B cell (primary cell): ENCODE measurements around the gene TRAPPC8. TPM values are rescaled to one million over a fixed set of nuclear protein-coding genes. Genes with fewer than 3 reads are reported as not detected.
"Not testable (repeated sequence)": the region's sequence is repeated elsewhere in the genome, so short reads cannot be mapped to it uniquely, and the experiment has no call there.

Source experiments
- ATAC-seq: fragments of 200-7000 bp; cut with Tn5 transposase; one replicate; pipeline ENCODE4 v1.10.0; 2021; ENCODE audit warnings: low read depth, mild to moderate bottlenecking, moderate number of reproducible peaks, moderate library complexity
- CTCF ChIA-PET: fragments of 350-600 bp; sonication (Branson Sonifier 250); formaldehyde crosslinking; loops from one replicate; lab custom pipeline; 2021; ENCODE audit warnings: antibody characterized with exemption, inconsistent platforms; lab: Charles Lee
- POLR2A ChIA-PET: fragments of 350-600 bp; sonication (Branson Sonifier 250); formaldehyde crosslinking; loops from one replicate; lab custom pipeline; 2021; ENCODE audit warnings: antibody characterized with exemption; lab: Charles Lee
- DNase-seq: peaks from one replicate; pipeline ENCODE4 v3.0.0; 2013
- H2AFZ ChIP-seq: 2 replicates; pipeline ENCODE4 v1.6.1; 2012; ENCODE audit warnings: mild to moderate bottlenecking, low read depth, low read length; ENCODE audit not compliant: insufficient read depth, poor library complexity, severe bottlenecking
- H3K27ac ChIP-seq, 2 donors: 1 replicate in 1 of 2; 2 replicates in 1 of 2; pipeline ENCODE4 v1.5.1; 2012 to 2013; ENCODE audit warnings: low read length in 2 of 2, mild to moderate bottlenecking in 2 of 2, moderate library complexity in 1 of 2
- H3K27me3 ChIP-seq, 4 experiments: fragments of 200-600 bp in 1 of 4; sonication (generic) in 1 of 4; replicated peaks in 1 of 4; 1 replicate in 2 of 4; 2 replicates in 2 of 4; pipeline versions ENCODE4 v1.6.1 to v1.7.0; 2013 to 2016; ENCODE audit warnings: low read length in 3 of 4, mild to moderate bottlenecking in 2 of 4, mixed read lengths in 1 of 4, moderate library complexity in 1 of 4; ENCODE audit not compliant: insufficient read depth in 4 of 4, control insufficient read depth in 3 of 4; ENCODE audit errors: control extremely low read depth in 1 of 4
- H3K36me3 ChIP-seq, 2 experiments: replicated peaks in 1 of 2; 1 replicate in 1 of 2; 2 replicates in 1 of 2; pipeline versions ENCODE4 v1.6.1 to v1.7.1; 2013; ENCODE audit warnings: low read length in 1 of 2; ENCODE audit not compliant: insufficient read depth in 2 of 2, control insufficient read depth in 1 of 2; ENCODE audit errors: control extremely low read depth in 1 of 2, extremely low read depth in 1 of 2
- H3K4me1 ChIP-seq, 2 donors: fragments of 200-600 bp in 1 of 2; sonication (generic) in 1 of 2; 1 replicate in 1 of 2; 2 replicates in 1 of 2; pipeline versions ENCODE4 v1.5.1 to v1.6.1; 2013 to 2017; ENCODE audit warnings: low read length in 2 of 2; ENCODE audit not compliant: control insufficient read depth in 2 of 2, insufficient read depth in 2 of 2
- H3K4me2 ChIP-seq: replicated peaks from 2 replicates; pipeline ENCODE3; 2012; ENCODE audit warnings: mild to moderate bottlenecking, low read depth, low read length; ENCODE audit not compliant: poor library complexity, severe bottlenecking
- H3K4me3 ChIP-seq, 5 experiments: fragments of 200-600 bp in 1 of 5; sonication (generic) in 1 of 5; 1 replicate in 3 of 5; 2 replicates in 2 of 5; pipeline versions ENCODE4 v1.5.1 to v1.7.0; 2011 to 2016; ENCODE audit warnings: low read length in 4 of 5, mild to moderate bottlenecking in 4 of 5, low read depth in 2 of 5, control low read depth in 1 of 5, moderate library complexity in 1 of 5; ENCODE audit not compliant: insufficient read depth in 1 of 5; ENCODE audit errors: control extremely low read depth in 1 of 5, extremely low read depth in 1 of 5
- H3K79me2 ChIP-seq: fragments of 200-600 bp; sonication (generic); one replicate; pipeline ENCODE4 v1.6.0; 2016; ENCODE audit warnings: low read length; ENCODE audit not compliant: control insufficient read depth, insufficient read depth
- H3K9ac ChIP-seq: fragments of 200-600 bp; sonication (generic); 2 replicates; pipeline ENCODE4 v1.6.1; 2017; ENCODE audit warnings: mild to moderate bottlenecking, low read length, moderate library complexity
- H3K9me3 ChIP-seq, 3 donors: one replicate each; pipeline versions ENCODE4 v1.6.1 to v1.7.1; 2013; ENCODE audit warnings: low read length in 2 of 3; ENCODE audit not compliant: control insufficient read depth in 2 of 3, insufficient read depth in 1 of 3; ENCODE audit errors: control extremely low read depth in 1 of 3
- H4K20me1 ChIP-seq: 2 replicates; pipeline ENCODE4 v1.6.0; 2012; ENCODE audit warnings: mild to moderate bottlenecking, low read length; ENCODE audit not compliant: insufficient read depth, control insufficient read depth, poor library complexity, severe bottlenecking
- H3K27ac Mint-ChIP-seq: one replicate; pipeline ENCODE4 v1.8.0; 2021; ENCODE audit warnings: mixed read lengths
- H3K27me3 Mint-ChIP-seq: one replicate; pipeline ENCODE4 v1.8.0; 2021; ENCODE audit warnings: mixed read lengths
- H3K4me1 Mint-ChIP-seq: one replicate; pipeline ENCODE4 v1.8.0; 2021; ENCODE audit warnings: mixed read lengths
- H3K4me3 Mint-ChIP-seq: one replicate; pipeline ENCODE4 v1.8.0; 2021; ENCODE audit warnings: mixed read lengths
- H3K9me3 Mint-ChIP-seq: one replicate; pipeline ENCODE4 v1.8.0; 2022; ENCODE audit warnings: mixed read lengths; ENCODE audit not compliant: insufficient read depth
- EZH2 ChIP-seq: IDR thresholded peaks from 2 replicates; pipeline ENCODE4 v1.6.1; 2012; ENCODE audit warnings: borderline replicate concordance, low read depth, mild to moderate bottlenecking, moderate library complexity, low read length; ENCODE audit not compliant: insufficient read depth, poor library complexity, severe bottlenecking
- WGBS: methylation state at CpG from one replicate; pipeline ENCODE4 v1.1.5; 2013; ENCODE audit warnings: missing lambda C conversion rate; ENCODE audit not compliant: insufficient coverage; 5-methylcytosine and 5-hydroxymethylcytosine counted together
- intact Hi-C: fragments of 100-400 bp; cut with micrococcal nuclease; formaldehyde crosslinking; loops from one replicate; pipeline ENCODE4 v1.10.0; 2022
- polyA plus RNA-seq: library from polyadenylated mRNA; depleted of rRNA; stranded (reverse); fragments of >200 nt; gene quantifications from 2 replicates; pipeline ENCODE4 v1.2.3, GENCODE V29; 2012
- total RNA-seq, 2 donors: library from RNA; stranded (reverse); fragments of 120-200 nt in 1 of 2; gene quantifications; 1 replicate in 1 of 2; 2 replicates in 1 of 2; pipeline versions ENCODE4 v1.2.3 to v1.2.4, GENCODE V29; 2013 to 2022
- TF ChIP-seq, protein P1 (sequence below): fragments of 200-600 bp; IDR thresholded peaks from one replicate; pipeline ENCODE4 v1.8.0; 2022; ENCODE audit warnings: antibody characterized with exemption, mild to moderate bottlenecking

The TRAPPC8 gene
- total and polyA plus RNA-seq, 2 donors (not counting 1 experiment from before 2014, with no cell fraction given), result 53.6 to 95.5 TPM

DNA sequence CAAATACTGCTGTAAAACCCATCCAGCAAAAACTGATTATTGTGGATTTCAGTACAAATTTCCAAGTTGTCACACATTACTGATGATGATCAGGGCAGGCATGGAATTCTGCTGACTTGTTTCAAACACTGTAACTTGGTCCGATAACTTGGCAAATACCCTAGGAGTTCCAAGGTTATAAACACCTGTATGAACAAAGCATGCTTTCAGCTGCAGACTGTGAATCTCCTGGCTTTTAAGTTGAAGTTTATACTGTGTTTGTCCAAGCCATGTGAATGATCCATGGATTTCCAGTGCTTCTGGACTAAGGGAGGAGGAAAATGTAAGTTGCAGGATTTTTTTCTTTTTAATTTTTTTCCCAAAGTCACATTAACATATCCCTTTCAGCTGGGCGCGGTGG, 112.2 kb downstream of the TRAPPC8 start:
- ChIA-PET CTCF (interaction anchor here (0.7 kb wide), 1 partner anchor 11 kb away, joined by 3 read pairs; no protein-coding TSS in a partner anchor), POLR2A (no interaction called here)
- H3K27ac Mint-ChIP-seq, result no peak overlapping the region
- ATAC-seq (no peak), DNase-seq (no peak)
- intact Hi-C loops, result no loop called here
- Histone ChIP-seq H3K4me3 (no peak overlapping the region), H3K36me3 (peaks cover 10 to 26% of the 10 kb centered on the region in 2 experiments), H3K27ac (no peak overlapping the region), H3K9ac (no peak overlapping the region), H2AFZ (no peak overlapping the region), H3K4me1 (no peaks in the 10 kb centered on the region), H3K79me2 (no peaks in the 10 kb centered on the region), H3K27me3 (no peaks in the 10 kb centered on the region), H3K4me2 (no peak overlapping the region), H4K20me1 (no peaks in the 10 kb centered on the region), H3K9me3 (peaks cover 0 to 5% (median 1%) of the 10 kb centered on the region in 3 donors)
- peaks cover 11% of the 10 kb centered on the region for H3K4me1 Mint-ChIP-seq
- no CpG with 5 or more reads among the region's 3 CpGs for WGBS
- H3K27me3 Mint-ChIP-seq, result no peaks in the 10 kb centered on the region
- TF ChIP-seq, protein P1, sequence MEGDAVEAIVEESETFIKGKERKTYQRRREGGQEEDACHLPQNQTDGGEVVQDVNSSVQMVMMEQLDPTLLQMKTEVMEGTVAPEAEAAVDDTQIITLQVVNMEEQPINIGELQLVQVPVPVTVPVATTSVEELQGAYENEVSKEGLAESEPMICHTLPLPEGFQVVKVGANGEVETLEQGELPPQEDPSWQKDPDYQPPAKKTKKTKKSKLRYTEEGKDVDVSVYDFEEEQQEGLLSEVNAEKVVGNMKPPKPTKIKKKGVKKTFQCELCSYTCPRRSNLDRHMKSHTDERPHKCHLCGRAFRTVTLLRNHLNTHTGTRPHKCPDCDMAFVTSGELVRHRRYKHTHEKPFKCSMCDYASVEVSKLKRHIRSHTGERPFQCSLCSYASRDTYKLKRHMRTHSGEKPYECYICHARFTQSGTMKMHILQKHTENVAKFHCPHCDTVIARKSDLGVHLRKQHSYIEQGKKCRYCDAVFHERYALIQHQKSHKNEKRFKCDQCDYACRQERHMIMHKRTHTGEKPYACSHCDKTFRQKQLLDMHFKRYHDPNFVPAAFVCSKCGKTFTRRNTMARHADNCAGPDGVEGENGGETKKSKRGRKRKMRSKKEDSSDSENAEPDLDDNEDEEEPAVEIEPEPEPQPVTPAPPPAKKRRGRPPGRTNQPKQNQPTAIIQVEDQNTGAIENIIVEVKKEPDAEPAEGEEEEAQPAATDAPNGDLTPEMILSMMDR, result no peak
- no peak for TF ChIP-seq EZH2
- H3K9me3 Mint-ChIP-seq, result no peaks in the 10 kb centered on the region
- H3K4me3 Mint-ChIP-seq, result no peak overlapping the region

DNA sequence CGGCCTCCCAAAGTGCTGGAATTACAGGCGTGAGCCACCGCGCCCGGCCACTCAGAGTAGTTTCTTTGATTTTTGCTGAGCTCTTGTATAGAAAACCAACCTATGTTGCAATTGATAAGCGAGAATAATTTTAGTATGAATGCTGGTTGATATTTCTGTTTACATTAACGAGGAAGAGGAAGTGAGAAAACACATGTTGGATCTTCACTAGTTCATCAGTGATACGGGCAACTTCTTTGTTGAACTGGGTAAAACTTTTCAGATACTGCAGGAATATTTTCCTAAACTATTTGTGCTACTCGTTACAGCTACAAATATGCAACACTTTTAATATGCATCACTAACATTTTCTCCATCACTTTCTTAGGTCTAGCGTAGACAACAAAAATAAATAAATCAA, 114.3 kb downstream of the TRAPPC8 start:
- ChIA-PET POLR2A (no interaction called here), CTCF (interaction anchor here (1.0 kb wide), 1 partner anchor 8 kb away, joined by 5 read pairs; no protein-coding TSS in a partner anchor)
- DNase-seq (no peak), ATAC-seq (no peak)
- Mint-ChIP-seq H3K4me3 (no peak overlapping the region), H3K27me3 (no peaks in the 10 kb centered on the region), H3K27ac (no peak overlapping the region), H3K4me1 (peaks cover 11% of the 10 kb centered on the region), H3K9me3 (no peaks in the 10 kb centered on the region)
- no peaks in the 10 kb centered on the region for H3K27me3 ChIP-seq
- intact Hi-C loops, result no loop called here
- peaks cover 0 to 5% (median 1%) of the 10 kb centered on the region in 3 donors for H3K9me3 ChIP-seq
- H2AFZ ChIP-seq, result no peak overlapping the region
- H3K27ac ChIP-seq, result no peak overlapping the region
- H3K9ac ChIP-seq, result no peak overlapping the region
- H3K4me3 ChIP-seq, result no peak overlapping the region
- no peak for TF ChIP-seq EZH2
- TF ChIP-seq, protein P1, result no peak
- no peaks in the 10 kb centered on the region for H3K4me1 ChIP-seq
- H3K36me3 ChIP-seq, result peaks cover 7 to 16% of the 10 kb centered on the region in 2 experiments
- no peak overlapping the region for H3K4me2 ChIP-seq
- no CpG with 5 or more reads among the region's 10 CpGs for WGBS
- no peaks in the 10 kb centered on the region for H4K20me1 ChIP-seq
- H3K79me2 ChIP-seq, result no peaks in the 10 kb centered on the region

DNA sequence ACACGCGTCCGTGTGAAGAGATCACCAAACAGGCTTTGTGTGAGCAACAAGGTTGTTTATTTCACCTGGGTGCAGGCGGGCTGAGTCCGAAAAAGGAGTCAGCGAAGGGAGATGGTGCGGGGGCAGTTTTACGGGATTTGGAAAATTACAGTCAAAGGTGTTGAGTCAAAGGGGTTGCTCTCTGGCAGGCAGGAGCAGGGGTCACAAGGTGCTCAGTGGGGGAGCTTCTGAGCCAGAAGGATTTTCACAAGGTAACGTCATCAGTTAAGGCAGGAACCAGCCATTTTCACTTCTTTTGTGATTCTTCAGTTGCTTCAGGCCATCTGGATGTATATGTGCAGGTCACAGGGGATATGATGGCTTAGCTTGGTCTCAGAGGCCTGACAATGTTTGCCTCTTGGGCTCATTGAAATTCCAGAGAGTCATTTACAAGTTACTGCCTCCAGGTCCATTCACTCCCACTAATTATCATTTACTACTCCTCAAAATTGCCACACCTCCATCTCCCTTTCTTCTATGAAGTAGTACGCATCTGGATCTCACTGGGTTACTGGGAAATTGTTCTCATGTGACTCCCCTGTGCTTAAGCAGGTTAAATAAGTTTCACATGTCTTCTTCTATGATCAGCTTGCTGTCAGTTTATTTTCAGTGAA, 116.1 kb downstream of the TRAPPC8 start:
- DNase-seq, H3K4me3 ChIP-seq, H3K27me3 ChIP-seq, H4K20me1 ChIP-seq, CTCF ChIA-PET, ATAC-seq, H3K4me3 Mint-ChIP-seq, H3K9me3 ChIP-seq, intact Hi-C loops, H3K4me1 ChIP-seq, H3K27ac Mint-ChIP-seq, H3K27me3 Mint-ChIP-seq, H3K27ac ChIP-seq, H3K4me2 ChIP-seq, H3K79me2 ChIP-seq, POLR2A ChIA-PET, H3K9ac ChIP-seq, H3K9me3 Mint-ChIP-seq, H2AFZ ChIP-seq: not testable (repeated sequence)
- H3K4me1 Mint-ChIP-seq, result peaks cover 11% of the 10 kb centered on the region
- H3K36me3 ChIP-seq, result peaks cover 4 to 13% of the 10 kb centered on the region in 2 experiments
- 96% methylated on average over 10 of the region's 10 CpGs for WGBS
